ENCODE data around the gene PELI1.
"Not testable (repeated sequence)": the region's sequence is repeated elsewhere in the genome, so short reads cannot be mapped to it uniquely, and the experiment has no call there.

Gene PELI1

GRCh38 chr2:64079688-64080087 lies 64.5 kb downstream of the PELI1 start:
- DNase-seq: not testable (repeated sequence)

GRCh38 chr2:64076828-64077227 lies 67.4 kb downstream of the PELI1 start:
- DNase-seq: not testable (repeated sequence)

GRCh38 chr2:64074616-64075015 lies 69.6 kb downstream of the PELI1 start:
- not testable (repeated sequence) for DNase-seq

- DNase-seq: no peak
Measured at GRCh38 chr2:64067326-64067725, 76.9 kb downstream of the PELI1 start.

GRCh38 chr2:64065516-64065915 lies 78.7 kb downstream of the PELI1 start:
- DNase-seq: no peak

GRCh38 chr2:64063924-64064331 lies 80.3 kb downstream of the PELI1 start:
- DNase-seq: peak; percentile 84

GRCh38 chr2:64063454-64063853 lies 80.8 kb downstream of the PELI1 start:
- DNase-seq: no peak

- peak; percentile 34 to 68 for DNase-seq
Measured at GRCh38 chr2:64062840-64063239, 81.4 kb downstream of the PELI1 start.

- DNase-seq: no peak
Measured at GRCh38 chr2:64059270-64059669, 85.0 kb downstream of the PELI1 start.

GRCh38 chr2:64056021-64056420 lies 88.2 kb downstream of the PELI1 start:
- DNase-seq: no peak

GRCh38 chr2:64054161-64054915 lies 89.9 kb downstream of the PELI1 start:
- DNase-seq: no peak

GRCh38 chr2:64052463-64053241 lies 91.6 kb downstream of the PELI1 start:
- no peak for DNase-seq

- peak; percentile 66 to 68 for DNase-seq
Measured at GRCh38 chr2:64049633-64050220, 94.5 kb downstream of the PELI1 start.

- DNase-seq: no peak
Measured at GRCh38 chr2:64045938-64046337, 98.3 kb downstream of the PELI1 start.
